Fibroblast of skin of right biceps (primary cell): ENCODE data around the gene TBX2.
"Not testable (repeated sequence)": the region's sequence is repeated elsewhere in the genome, so short reads cannot be mapped to it uniquely, and the experiment has no call there.

Experiments used
- DNase-seq: peaks from one replicate; pipeline ENCODE4 v3.0.0-alpha.2; 2013

TBX2 gene

DNA sequence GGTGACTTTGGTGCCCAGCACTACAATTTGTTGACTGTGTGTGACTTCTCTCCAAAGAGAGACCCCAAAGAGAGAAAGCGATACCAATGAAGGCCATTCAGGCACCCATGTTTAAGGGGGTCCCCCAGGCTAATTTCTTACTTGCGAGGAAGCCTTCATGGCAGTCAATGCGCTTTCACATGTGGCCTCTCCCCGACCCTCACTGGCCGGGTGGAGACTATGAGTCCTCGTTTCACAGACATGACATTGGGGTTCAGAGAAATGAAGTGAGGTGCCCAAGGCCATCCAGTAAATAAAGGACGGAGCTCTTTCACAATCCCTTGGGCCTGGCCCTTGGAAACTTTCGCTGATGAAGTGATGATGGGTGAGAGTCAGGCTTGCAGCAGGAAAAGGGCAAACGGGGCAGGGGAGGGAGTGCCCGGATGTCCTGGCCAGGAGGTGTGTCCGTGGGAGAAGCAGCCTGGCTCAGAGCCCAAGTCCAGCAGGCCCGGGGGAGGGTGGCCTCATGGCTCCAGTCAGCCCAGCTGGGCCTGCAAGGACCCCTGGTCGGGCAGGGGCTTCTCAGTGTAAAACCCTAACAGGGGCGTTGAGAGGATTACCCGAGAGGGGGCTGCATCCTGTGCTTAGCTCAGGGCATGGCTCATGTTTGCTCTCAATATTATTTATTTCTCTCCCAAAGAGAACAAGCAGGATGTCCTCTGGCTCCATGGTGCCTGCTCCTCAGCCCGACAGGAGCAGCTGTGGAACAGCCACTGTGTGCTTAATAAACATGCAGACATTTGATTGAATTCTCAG lies 14.7 kb downstream of the TBX2 start:
- no peak for DNase-seq

GRCh38 chr17:61414936-61415251 lies 15.3 kb downstream of the TBX2 start:
- no peak for DNase-seq

DNA sequence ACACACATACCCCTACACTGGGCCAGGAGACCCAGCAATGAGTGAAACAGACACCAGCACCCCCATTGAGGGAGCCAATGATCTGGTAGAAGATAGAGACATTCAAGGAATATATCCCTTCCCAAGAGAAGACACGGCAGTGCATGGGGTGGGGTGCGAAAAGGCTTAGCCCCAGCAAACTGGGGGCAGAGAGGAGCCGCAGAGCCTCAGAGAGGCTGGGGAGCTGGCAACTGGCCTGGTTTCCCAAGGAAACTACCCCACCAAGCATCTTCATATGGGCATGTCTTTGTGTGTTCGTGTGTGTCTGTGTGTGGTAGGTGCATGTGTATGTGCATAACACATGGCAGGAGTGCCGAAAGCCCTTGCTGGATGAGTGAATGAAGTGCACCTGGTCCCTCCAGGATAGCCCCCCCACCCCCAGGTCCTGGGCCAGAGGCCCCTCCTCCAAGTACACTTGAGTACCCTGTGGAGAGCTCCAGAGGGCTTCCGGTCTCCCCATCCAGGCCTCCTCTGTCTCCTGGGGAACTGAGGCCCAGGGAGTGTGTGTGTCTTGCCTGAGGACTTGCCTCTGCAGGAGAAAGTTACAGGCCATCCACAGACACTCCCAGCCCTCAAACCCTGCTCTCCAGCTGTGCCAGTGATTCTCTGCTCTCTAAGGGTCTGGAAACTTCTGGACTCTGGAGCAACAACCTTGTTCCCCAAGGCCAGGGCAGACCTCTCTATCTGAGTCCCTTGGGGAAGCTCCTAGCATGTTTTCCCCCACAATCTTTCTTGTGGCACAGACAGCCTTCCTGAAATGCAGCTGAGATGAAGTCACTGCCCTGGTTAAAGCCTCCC lies 15.9 kb downstream of the TBX2 start:
- no peak for DNase-seq

DNA sequence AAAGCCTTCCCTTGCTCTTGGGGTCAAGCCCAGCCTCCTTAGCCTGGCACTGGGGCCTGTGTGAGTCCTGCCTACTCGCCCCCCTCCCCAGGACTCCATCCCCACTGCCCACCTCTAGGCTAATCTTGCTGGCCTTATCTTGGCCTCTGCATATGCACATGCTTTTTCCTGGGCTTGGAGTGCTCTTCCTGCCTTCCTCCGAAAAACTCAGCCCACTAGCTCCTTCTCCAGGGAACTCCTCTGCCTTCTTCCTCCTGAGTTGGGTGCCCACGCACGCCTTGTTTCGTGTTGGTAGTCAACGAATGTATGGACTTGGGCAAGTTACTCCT lies 16.5 kb downstream of the TBX2 start:
- DNase-seq, result no peak

GRCh38 chr17:61416540-61417363 lies 17.1 kb downstream of the TBX2 start:
- peak; percentile 79 for DNase-seq

DNA sequence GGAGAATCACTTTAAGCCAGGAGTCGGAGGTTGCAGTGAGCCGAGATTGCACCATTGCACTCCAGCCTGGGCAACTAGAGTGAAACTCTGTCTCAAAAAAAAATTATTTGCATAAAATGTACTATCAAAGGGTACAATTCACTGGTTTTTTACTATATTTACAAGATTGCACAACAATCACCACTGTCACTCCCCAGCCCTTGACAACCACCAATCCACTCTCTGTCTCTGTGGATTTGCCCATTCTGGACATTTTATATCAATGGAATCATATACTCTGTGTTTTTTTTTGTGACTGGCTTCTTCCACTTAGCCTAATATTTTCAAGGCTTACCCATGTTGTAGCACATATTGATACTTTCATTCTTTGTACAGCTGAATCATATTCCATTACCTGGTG lies 18.8 kb downstream of the TBX2 start:
- no peak for DNase-seq

DNA sequence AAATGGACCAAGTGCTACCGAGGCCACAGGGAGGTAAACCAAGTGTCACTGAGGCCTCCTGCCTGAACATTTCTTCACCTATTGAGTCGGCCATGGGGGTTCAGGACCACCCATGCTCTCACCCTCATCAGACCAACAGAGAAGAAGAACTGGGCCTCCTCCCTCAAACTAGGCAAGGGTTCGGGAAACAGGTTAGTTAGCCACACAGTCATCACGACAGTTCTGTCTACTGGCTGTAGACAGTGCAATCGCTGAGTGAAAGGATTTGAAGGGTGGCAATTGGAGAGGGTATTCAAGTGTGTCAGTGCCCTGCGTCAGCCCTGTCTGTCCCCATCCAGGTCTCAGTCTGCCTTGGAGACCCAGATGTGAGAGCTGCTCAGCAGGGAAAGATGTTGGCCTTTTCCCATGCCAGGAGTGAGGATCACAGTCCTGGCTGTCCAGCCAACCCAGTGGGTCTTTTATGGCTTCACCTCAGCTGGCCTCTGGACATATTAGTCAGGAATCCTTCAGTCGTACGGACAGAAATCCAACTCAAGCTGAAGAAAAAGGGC lies 19.9 kb downstream of the TBX2 start:
- DNase-seq, result no peak

GRCh38 chr17:61420052-61420451 lies 20.4 kb downstream of the TBX2 start:
- DNase-seq, result no peak

DNA sequence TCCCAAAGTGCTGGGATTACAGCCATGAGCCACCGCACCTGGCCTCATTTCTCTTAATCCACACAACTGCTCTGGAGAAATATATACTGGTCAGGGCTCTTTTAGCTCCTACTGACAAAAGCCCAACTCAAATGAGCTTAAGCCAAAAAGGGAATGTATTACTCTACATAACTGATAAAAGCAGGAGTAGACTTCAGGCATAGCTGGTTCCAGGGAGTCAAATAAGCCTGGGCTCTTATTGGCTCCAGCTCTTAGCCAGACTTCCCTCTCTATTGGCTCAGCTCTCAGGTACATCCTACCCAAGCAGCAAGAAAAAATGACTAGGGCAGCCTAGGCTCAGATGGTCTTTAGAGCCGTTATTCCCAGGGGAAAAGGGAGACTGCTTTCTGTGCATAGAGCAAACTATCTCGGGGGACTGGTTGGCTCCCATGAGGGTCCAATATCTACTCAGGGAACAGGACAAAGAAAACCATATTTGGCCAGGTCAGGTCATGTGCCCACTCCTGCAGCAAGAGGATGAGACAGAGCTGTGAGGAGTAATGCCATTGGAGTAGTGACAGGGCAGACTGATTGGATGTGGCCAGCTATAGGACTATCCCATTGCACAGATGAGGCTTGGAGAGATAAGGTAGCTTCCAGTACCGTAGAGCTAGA lies 21.2 kb downstream of the TBX2 start:
- DNase-seq, result no peak

DNA sequence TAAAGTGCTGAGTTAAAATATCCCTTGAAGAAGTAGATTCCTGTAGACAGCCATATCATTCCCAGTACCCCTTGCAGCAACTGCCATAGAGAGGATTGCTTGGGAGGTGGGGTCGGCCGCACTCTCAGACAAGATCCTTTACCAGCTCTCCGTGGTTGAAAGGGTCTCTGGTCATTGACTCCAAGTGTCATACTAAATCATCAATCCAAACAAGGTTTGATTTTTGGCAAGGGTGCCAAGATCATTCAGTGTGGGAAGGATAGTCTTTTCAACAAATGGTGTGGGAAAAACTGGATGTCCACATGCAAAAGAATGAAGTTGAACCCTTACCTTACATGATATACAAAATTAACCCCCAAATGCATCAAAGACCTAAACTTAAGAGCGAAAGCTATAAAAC lies 21.8 kb downstream of the TBX2 start:
- no peak for DNase-seq

DNA sequence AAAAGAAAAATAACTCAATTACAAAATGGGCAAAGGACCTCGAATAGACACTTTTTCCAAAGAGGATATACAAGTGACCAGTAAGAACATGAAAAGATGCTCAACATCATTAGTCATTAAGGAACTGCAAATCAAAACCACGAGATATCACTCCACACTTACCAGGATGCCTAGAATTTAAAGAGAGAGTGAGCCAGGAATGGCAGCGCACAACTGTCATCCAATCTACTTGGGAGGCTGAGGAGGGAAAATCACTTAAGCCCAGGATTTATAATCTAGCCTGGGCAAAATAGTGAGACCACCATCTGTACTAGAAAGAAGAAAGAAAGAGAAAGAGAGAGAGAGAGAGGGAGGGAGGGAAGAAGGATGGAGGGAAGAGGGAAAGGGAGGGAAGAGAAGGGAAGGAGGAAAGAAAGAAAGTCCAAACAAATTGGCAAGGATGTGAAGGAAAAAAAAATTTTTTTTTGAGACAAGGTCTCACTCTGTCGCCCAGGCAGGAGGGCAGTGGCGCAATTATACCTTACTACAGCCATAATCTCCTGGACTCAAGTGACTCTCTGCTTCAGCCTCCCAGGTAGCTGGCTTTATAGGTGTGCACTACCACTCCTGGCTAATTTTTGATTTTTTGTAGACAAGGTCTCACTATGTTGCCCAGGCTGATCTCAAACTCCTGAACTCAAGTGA lies 22.6 kb downstream of the TBX2 start:
- no peak for DNase-seq

DNA sequence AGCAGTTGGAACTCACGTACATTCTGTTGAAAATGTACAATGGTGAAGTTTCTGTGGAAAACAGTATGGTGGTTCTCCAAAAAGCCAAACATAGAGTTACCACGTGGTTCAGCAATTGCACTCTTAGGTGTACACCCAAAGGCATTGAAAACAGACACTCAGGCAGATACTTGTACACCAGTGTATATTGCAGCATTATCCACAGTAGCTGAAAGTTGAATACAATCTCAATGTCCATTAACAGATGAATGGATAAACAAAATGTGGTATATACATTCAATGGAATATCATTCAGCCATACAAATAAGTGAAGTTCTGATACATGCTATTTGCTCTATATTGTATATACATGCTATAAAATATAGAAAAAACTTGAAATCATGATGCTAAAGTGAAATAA lies 23.2 kb downstream of the TBX2 start:
- no peak for DNase-seq

GRCh38 chr17:61423967-61424649 lies 24.5 kb downstream of the TBX2 start:
- DNase-seq, result no peak

- DNase-seq, result no peak
Observed at GRCh38 chr17:61425682-61426481, 26.2 kb downstream of the TBX2 start.

- DNase-seq, result peak; percentile 70
Observed at GRCh38 chr17:61426482-61427304, 27.1 kb downstream of the TBX2 start.

DNA sequence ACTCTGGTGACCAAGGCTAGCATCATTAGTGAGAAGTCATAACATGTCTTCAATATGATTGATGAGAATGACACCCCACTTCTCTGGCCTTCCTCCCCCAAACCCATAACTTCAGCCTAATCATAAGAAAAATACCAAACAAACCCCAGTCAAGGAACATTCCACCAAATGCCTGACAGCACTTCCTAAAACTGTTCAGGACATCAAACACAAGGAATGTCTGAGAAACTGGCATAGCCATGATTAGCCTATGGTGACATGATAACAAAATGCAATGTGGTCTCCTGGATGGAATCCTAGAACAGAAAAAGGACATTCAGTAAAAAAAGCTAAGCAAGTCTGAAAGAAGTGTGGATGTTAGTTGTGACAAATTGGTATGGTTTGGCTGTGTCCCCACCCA lies 27.9 kb downstream of the TBX2 start:
- no peak for DNase-seq

DNA sequence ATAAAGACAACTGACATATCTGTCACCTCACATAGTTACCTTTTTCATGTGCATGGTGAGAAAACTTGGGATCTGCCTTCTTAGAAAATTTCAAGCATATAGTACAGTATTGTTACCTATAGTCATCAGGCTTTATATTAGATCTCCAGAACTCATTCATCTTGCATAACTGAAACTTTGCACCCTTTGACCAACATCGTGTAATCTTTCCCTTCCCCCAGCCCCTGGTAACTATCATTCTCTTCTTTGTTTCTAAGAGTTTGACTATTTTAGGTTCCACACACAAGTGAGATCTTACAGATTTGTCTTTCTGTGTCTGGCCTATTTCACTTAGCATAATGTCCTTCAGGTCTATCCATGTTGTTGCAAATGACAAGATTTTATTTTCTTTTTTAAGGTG lies 29.6 kb downstream of the TBX2 start:
- no peak for DNase-seq

DNA sequence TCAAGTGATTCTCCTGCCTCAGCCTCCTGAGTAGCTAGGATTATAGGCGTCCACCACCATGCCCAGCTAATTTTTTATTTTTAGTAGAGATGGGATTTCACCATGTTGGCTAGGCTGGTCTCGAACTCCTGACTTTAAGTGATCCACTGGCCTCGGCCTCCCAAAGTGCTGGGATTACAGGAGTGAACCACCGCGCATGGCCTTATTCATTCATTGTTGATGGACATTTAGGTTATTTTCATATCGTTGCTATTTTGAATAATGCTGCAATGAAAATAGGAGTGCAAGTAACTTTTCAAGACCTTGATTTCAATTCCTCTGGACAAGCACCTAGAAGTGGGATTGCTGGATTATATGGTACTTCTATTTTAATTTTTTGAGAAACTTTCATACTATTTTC lies 30.2 kb downstream of the TBX2 start:
- not testable (repeated sequence) for DNase-seq

- DNase-seq, result peak; percentile 24
Observed at GRCh38 chr17:61431594-61432311, 32.1 kb downstream of the TBX2 start.
